ENCODE results near the gene SLC5A6.

GRCh38 chr2:27185331-27186026 lies 26.6 kb downstream of the SLC5A6 start:
- TF ChIP-seq, protein P1, sequence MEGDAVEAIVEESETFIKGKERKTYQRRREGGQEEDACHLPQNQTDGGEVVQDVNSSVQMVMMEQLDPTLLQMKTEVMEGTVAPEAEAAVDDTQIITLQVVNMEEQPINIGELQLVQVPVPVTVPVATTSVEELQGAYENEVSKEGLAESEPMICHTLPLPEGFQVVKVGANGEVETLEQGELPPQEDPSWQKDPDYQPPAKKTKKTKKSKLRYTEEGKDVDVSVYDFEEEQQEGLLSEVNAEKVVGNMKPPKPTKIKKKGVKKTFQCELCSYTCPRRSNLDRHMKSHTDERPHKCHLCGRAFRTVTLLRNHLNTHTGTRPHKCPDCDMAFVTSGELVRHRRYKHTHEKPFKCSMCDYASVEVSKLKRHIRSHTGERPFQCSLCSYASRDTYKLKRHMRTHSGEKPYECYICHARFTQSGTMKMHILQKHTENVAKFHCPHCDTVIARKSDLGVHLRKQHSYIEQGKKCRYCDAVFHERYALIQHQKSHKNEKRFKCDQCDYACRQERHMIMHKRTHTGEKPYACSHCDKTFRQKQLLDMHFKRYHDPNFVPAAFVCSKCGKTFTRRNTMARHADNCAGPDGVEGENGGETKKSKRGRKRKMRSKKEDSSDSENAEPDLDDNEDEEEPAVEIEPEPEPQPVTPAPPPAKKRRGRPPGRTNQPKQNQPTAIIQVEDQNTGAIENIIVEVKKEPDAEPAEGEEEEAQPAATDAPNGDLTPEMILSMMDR (conservative IDR thresholded peaks at IDR 0.05; ENCODE audit: low read length): no peak
- TF ChIP-seq EZH2phosphoT487 (IDR thresholded peaks at IDR 0.05; ENCODE audit: borderline replicate concordance, low read depth, low read length): no peak
